HAP-1 (cell line): ENCODE results near the gene ZMYND10.

ENCODE experiments used
- DNase-seq, 2 experiments: peaks; one replicate each; pipeline ENCODE4 v3.0.0-alpha.2; 2016 to 2020; ENCODE audit warnings: low spot score in 2 of 2
- H3K27me3 ChIP-seq: fragments of 250-450 bp; sonication (Bioruptor Pico); 2 replicates; pipeline ENCODE4 v1.5.1; 2020; ENCODE audit warnings: low read depth, mild to moderate bottlenecking, moderate library complexity
- H3K36me3 ChIP-seq: fragments of 250-450 bp; sonication (Bioruptor Pico); replicated peaks from 2 replicates; pipeline ENCODE4 v1.5.1; 2020; ENCODE audit warnings: mild to moderate bottlenecking
- H3K4me1 ChIP-seq: fragments of 250-450 bp; sonication (Bioruptor Pico); 2 replicates; pipeline ENCODE4 v1.5.1; 2020; ENCODE audit warnings: mild to moderate bottlenecking
- H3K4me3 ChIP-seq: fragments of 250-450 bp; sonication (Bioruptor Pico); 2 replicates; pipeline ENCODE4 v1.5.1; 2020; ENCODE audit warnings: mild to moderate bottlenecking, moderate library complexity
- H3K9me3 ChIP-seq: fragments of 250-450 bp; sonication (Bioruptor Pico); 2 replicates; pipeline ENCODE4 v1.5.1; 2020; ENCODE audit warnings: mild to moderate bottlenecking, moderate library complexity
- in situ Hi-C: fragments of 300-500 bp; cut with MboI; formaldehyde crosslinking; loops from 3 replicates; pipeline ENCODE4 v1.14.3; 2020; ENCODE audit warnings: low sequenced_read_pairs, inconsistent platforms, mixed read lengths

ZMYND10 gene

GRCh38 chr3:50378024-50378423, 32.5 kb upstream of the ZMYND10 start:
- H3K4me1 ChIP-seq = no peaks in the 10 kb centered on the region
- H3K9me3 ChIP-seq = no peaks in the 10 kb centered on the region
- no peak overlapping the region for H3K4me3 ChIP-seq
- H3K36me3 ChIP-seq = no peaks in the 10 kb centered on the region
- no peaks in the 10 kb centered on the region for H3K27me3 ChIP-seq
- no peak for DNase-seq
- in situ Hi-C loops = no loop called here

- Histone ChIP-seq H3K27me3 (no peaks in the 10 kb centered on the region), H3K4me1 (no peaks in the 10 kb centered on the region), H3K36me3 (no peaks in the 10 kb centered on the region), H3K9me3 (no peaks in the 10 kb centered on the region), H3K4me3 (no peak overlapping the region)
- peak in 1 of 2 experiments; percentile 38 for DNase-seq
- in situ Hi-C loops = no loop called here
Observed at GRCh38 chr3:50375258-50375931, 29.9 kb upstream of the ZMYND10 start.

- no peak for DNase-seq
- Histone ChIP-seq H3K27me3 (no peaks in the 10 kb centered on the region), H3K9me3 (no peaks in the 10 kb centered on the region), H3K36me3 (no peaks in the 10 kb centered on the region), H3K4me3 (no peak overlapping the region), H3K4me1 (no peaks in the 10 kb centered on the region)
- in situ Hi-C loops = no loop called here
Observed at GRCh38 chr3:50374363-50375257, 29.1 kb upstream of the ZMYND10 start.

GRCh38 chr3:50373146-50374051, 27.9 kb upstream of the ZMYND10 start:
- Histone ChIP-seq H3K4me1 (no peaks in the 10 kb centered on the region), H3K36me3 (no peaks in the 10 kb centered on the region), H3K4me3 (no peak overlapping the region), H3K9me3 (no peaks in the 10 kb centered on the region), H3K27me3 (no peaks in the 10 kb centered on the region)
- in situ Hi-C loops = no loop called here
- DNase-seq = no peak

GRCh38 chr3:50372349-50372748, 26.8 kb upstream of the ZMYND10 start:
- Histone ChIP-seq H3K4me1 (no peaks in the 10 kb centered on the region), H3K36me3 (no peaks in the 10 kb centered on the region), H3K27me3 (no peaks in the 10 kb centered on the region), H3K4me3 (no peak overlapping the region), H3K9me3 (no peaks in the 10 kb centered on the region)
- no peak for DNase-seq
- in situ Hi-C loops = no loop called here

- H3K4me3 ChIP-seq = no peak overlapping the region
- no peaks in the 10 kb centered on the region for H3K4me1 ChIP-seq
- no peaks in the 10 kb centered on the region for H3K9me3 ChIP-seq
- no peaks in the 10 kb centered on the region for H3K27me3 ChIP-seq
- in situ Hi-C loops = no loop called here
- H3K36me3 ChIP-seq = no peaks in the 10 kb centered on the region
- no peak for DNase-seq
Observed at GRCh38 chr3:50371133-50371685, 25.7 kb upstream of the ZMYND10 start.

GRCh38 chr3:50370594-50370993, 25.1 kb upstream of the ZMYND10 start:
- DNase-seq = peak; percentile 41 to 46
- Histone ChIP-seq H3K4me3 (no peak overlapping the region), H3K9me3 (no peaks in the 10 kb centered on the region), H3K36me3 (no peaks in the 10 kb centered on the region), H3K4me1 (no peaks in the 10 kb centered on the region), H3K27me3 (no peaks in the 10 kb centered on the region)
- in situ Hi-C loops = no loop called here

- no peak for DNase-seq
- in situ Hi-C loops = no loop called here
- H3K9me3 ChIP-seq = no peaks in the 10 kb centered on the region
- no peak overlapping the region for H3K4me3 ChIP-seq
- peaks cover 3% of the 10 kb centered on the region for H3K4me1 ChIP-seq
- H3K36me3 ChIP-seq = no peaks in the 10 kb centered on the region
- H3K27me3 ChIP-seq = no peaks in the 10 kb centered on the region
Observed at GRCh38 chr3:50369012-50369670, 23.6 kb upstream of the ZMYND10 start.

GRCh38 chr3:50365842-50366220, 20.3 kb upstream of the ZMYND10 start:
- Histone ChIP-seq H3K27me3 (no peaks in the 10 kb centered on the region), H3K36me3 (no peaks in the 10 kb centered on the region), H3K4me3 (no peak overlapping the region; the same call in 1 of the 2 replicates), H3K4me1 (peaks cover 3% of the 10 kb centered on the region), H3K9me3 (no peaks in the 10 kb centered on the region)
- in situ Hi-C loops = no loop called here
- DNase-seq = no peak

GRCh38 chr3:50365080-50365841, 19.7 kb upstream of the ZMYND10 start:
- H3K4me3 ChIP-seq = peak overlapping the region; percentile 29
- peaks cover 3% of the 10 kb centered on the region for H3K4me1 ChIP-seq
- peak; percentile 73 to 95 for DNase-seq
- no peaks in the 10 kb centered on the region for H3K9me3 ChIP-seq
- in situ Hi-C loops = no loop called here
- no peaks in the 10 kb centered on the region for H3K36me3 ChIP-seq
- no peaks in the 10 kb centered on the region for H3K27me3 ChIP-seq

GRCh38 chr3:50364573-50365079, 19.1 kb upstream of the ZMYND10 start:
- in situ Hi-C loops = no loop called here
- H3K4me1 ChIP-seq = peaks cover 7% of the 10 kb centered on the region
- H3K36me3 ChIP-seq = no peaks in the 10 kb centered on the region
- H3K27me3 ChIP-seq = no peaks in the 10 kb centered on the region
- DNase-seq = no peak
- H3K4me3 ChIP-seq = peak overlapping the region; percentile 29
- H3K9me3 ChIP-seq = no peaks in the 10 kb centered on the region

- Histone ChIP-seq H3K27me3 (no peaks in the 10 kb centered on the region), H3K4me1 (peaks cover 23% of the 10 kb centered on the region), H3K9me3 (no peaks in the 10 kb centered on the region), H3K4me3 (peak overlapping the region; percentile 74), H3K36me3 (peaks cover 42% of the 10 kb centered on the region)
- DNase-seq = no peak
- in situ Hi-C loops = loop anchor here (10.0 kb wide), 1 partner anchor 1025 kb away; the partner anchor contains the start of gene MANF
Observed at GRCh38 chr3:50359760-50360110, 14.2 kb upstream of the ZMYND10 start.
